SK-N-SH (cell line): ENCODE data around the gene CALCOCO2. TPM values are rescaled to one million over a fixed set of nuclear protein-coding genes. Genes with fewer than 3 reads are reported as not detected.

Experiments used
- CTCF ChIA-PET: fragments of 300-600, 350-600 bp; formaldehyde crosslinking; extraction: SDS; loops from one replicate; lab custom pipeline; 2021; lab: Yijun Ruan, JAX
- POLR2A ChIA-PET: fragments of 350-600 bp; sonication (Branson Sonifier 250); formaldehyde crosslinking; extraction: SDS; loops from one replicate; lab custom pipeline; 2020; ENCODE audit warnings: antibody characterized with exemption, inconsistent platforms; lab: Yijun Ruan, JAX
- DNase-seq: peaks from one replicate; pipeline ENCODE4 v3.0.0; 2012
- H2AFZ ChIP-seq: fragments of 200-600 bp; sonication (generic); 2 replicates; pipeline ENCODE4 v1.8.1; 2016; ENCODE audit warnings: antibody characterized with exemption, mild to moderate bottlenecking, low read depth
- H3F3A ChIP-seq: fragments of 200-600 bp; sonication (generic); replicated peaks from 2 replicates; pipeline ENCODE3; 2016; ENCODE audit warnings: antibody characterized with exemption, mild to moderate bottlenecking; ENCODE audit not compliant: insufficient read depth
- H3K27ac ChIP-seq, 2 experiments: fragments of 200-500 bp in 1 of 2; fragments of 200-600 bp in 1 of 2; sonication (Bioruptor generic) in 1 of 2; sonication (generic), shearing (Covaris generic) in 1 of 2; 2 replicates each; pipeline versions ENCODE4 v1.5.1 to v1.6.1; 2014 to 2016; ENCODE audit warnings: low read depth in 2 of 2, inconsistent platforms in 1 of 2, low read length in 1 of 2, mild to moderate bottlenecking in 1 of 2, mixed read lengths in 1 of 2
- H3K27me3 ChIP-seq: fragments of 200-600 bp; sonication (generic), shearing (Covaris generic); 2 replicates; pipeline ENCODE4 v1.6.1; 2016; ENCODE audit warnings: mixed run types; ENCODE audit not compliant: insufficient read depth
- H3K36me3 ChIP-seq, 2 experiments: fragments of 200-500 bp in 1 of 2; fragments of 200-600 bp in 1 of 2; sonication (Bioruptor generic) in 1 of 2; sonication (generic) in 1 of 2; replicated peaks in 1 of 2; 2 replicates each; pipeline versions ENCODE3 to v1.5.1; 2014 to 2016; ENCODE audit warnings: low read length in 1 of 2, mild to moderate bottlenecking in 1 of 2; ENCODE audit not compliant: insufficient read depth in 2 of 2, control insufficient read depth in 1 of 2
- H3K4me1 ChIP-seq, 2 experiments: fragments of 200-500 bp in 1 of 2; fragments of 200-600 bp in 1 of 2; sonication (Bioruptor generic) in 1 of 2; sonication (generic), shearing (Covaris generic) in 1 of 2; 2 replicates each; pipeline versions ENCODE4 v1.5.1 to v1.6.1; 2014 to 2016; ENCODE audit warnings: low read depth in 1 of 2, low read length in 1 of 2, mixed run types in 1 of 2; ENCODE audit not compliant: insufficient read depth in 2 of 2, control insufficient read depth in 1 of 2
- H3K4me2 ChIP-seq: fragments of 200-600 bp; sonication (generic), shearing (Covaris generic); 2 replicates; pipeline ENCODE4 v1.6.1; 2017; ENCODE audit warnings: mixed run types
- H3K4me3 ChIP-seq, 2 experiments: fragments of 200-500 bp in 1 of 2; fragments of 200-600 bp in 1 of 2; sonication (Bioruptor generic) in 1 of 2; sonication (generic), shearing (Covaris generic) in 1 of 2; 2 replicates each; pipeline versions ENCODE4 v1.5.1 to v1.8.1; 2014 to 2016; ENCODE audit warnings: low read depth in 2 of 2, inconsistent platforms in 1 of 2, low read length in 1 of 2, mild to moderate bottlenecking in 1 of 2, mixed read lengths in 1 of 2, moderate library complexity in 1 of 2
- H3K79me2 ChIP-seq: fragments of 200-600 bp; sonication (generic); 2 replicates; pipeline ENCODE4 v1.8.1; 2017; ENCODE audit warnings: mild to moderate bottlenecking; ENCODE audit not compliant: insufficient read depth
- H3K9ac ChIP-seq: fragments of 200-600 bp; sonication (generic); 2 replicates; pipeline ENCODE4 v1.6.1; 2017; ENCODE audit warnings: mixed run types
- H3K9me2 ChIP-seq: fragments of 200-600 bp; sonication (generic); 2 replicates; pipeline ENCODE4 v1.6.1; 2017; ENCODE audit warnings: mixed run types
- H3K9me3 ChIP-seq: fragments of 200-600 bp; sonication (generic); 2 replicates; pipeline ENCODE4 v1.6.1; 2017; ENCODE audit warnings: mixed run types, mild to moderate bottlenecking, moderate library complexity
- H4K20me1 ChIP-seq: fragments of 200-600 bp; sonication (generic); 2 replicates; pipeline ENCODE4 v1.6.1; 2017; ENCODE audit warnings: mild to moderate bottlenecking, mixed run types; ENCODE audit not compliant: insufficient read depth
- ELF1 ChIP-seq: IDR thresholded peaks from 2 replicates; pipeline ENCODE4 v1.4.0; 2012
- EP300 ChIP-seq, 2 experiments: IDR thresholded peaks; 2 replicates each; pipeline versions ENCODE4 v1.4.0 to v1.6.1; 2012; ENCODE audit warnings: borderline replicate concordance in 1 of 2, low read depth in 1 of 2, low read length in 1 of 2
- FOSL2 ChIP-seq: IDR thresholded peaks from 2 replicates; pipeline ENCODE4 v1.4.0; 2012; ENCODE audit warnings: low read depth, mild to moderate bottlenecking, moderate library complexity, borderline replicate concordance
- FOXM1 ChIP-seq: IDR thresholded peaks from 2 replicates; pipeline ENCODE4 v1.4.0; 2012; ENCODE audit warnings: low read depth, mild to moderate bottlenecking
- GATA2 ChIP-seq: sonication (generic); formaldehyde crosslinking; IDR thresholded peaks from 2 replicates; pipeline ENCODE4 v1.5.0; 2020; ENCODE audit warnings: mild to moderate bottlenecking, missing genetic modification reagents
- JUND ChIP-seq: IDR thresholded peaks from 2 replicates; pipeline ENCODE4 v1.4.0; 2012
- MAX ChIP-seq: IDR thresholded peaks from 2 replicates; pipeline ENCODE4 v1.4.0; 2012; ENCODE audit warnings: low read depth
- MXI1 ChIP-seq: IDR thresholded peaks from 2 replicates; pipeline ENCODE4 v1.6.1; 2012; ENCODE audit warnings: mild to moderate bottlenecking, low read depth, low read length, improper control_type of control experiment
- NFIC ChIP-seq: IDR thresholded peaks from 2 replicates; pipeline ENCODE4 v1.4.0; 2012; ENCODE audit warnings: borderline replicate concordance
- POLR2AphosphoS5 ChIP-seq: IDR thresholded peaks from 2 replicates; pipeline ENCODE4 v1.6.1; 2012; ENCODE audit warnings: low read depth, low read length
- RCOR1 ChIP-seq: fragments of 150-350 bp; IDR thresholded peaks from 2 replicates; pipeline ENCODE4 v1.6.1; 2017; ENCODE audit warnings: antibody characterized with exemption, low read length
- RFX5 ChIP-seq: IDR thresholded peaks from 2 replicates; pipeline ENCODE4 v1.6.1; 2012; ENCODE audit warnings: mild to moderate bottlenecking, improper control_type of control experiment, low read length
- SIN3A ChIP-seq: IDR thresholded peaks from 2 replicates; pipeline ENCODE4 v1.6.1; 2012; ENCODE audit warnings: low read depth, mild to moderate bottlenecking, low read length, moderate library complexity, borderline replicate concordance
- TCF12 ChIP-seq: IDR thresholded peaks from 2 replicates; pipeline ENCODE4 v1.4.0; 2012
- YY1 ChIP-seq: IDR thresholded peaks from 2 replicates; pipeline ENCODE4 v1.4.0; 2012; ENCODE audit warnings: low read depth, mild to moderate bottlenecking
- WGBS: methylation state at CpG from one replicate; pipeline ENCODE4 v1.1.6; 2017; ENCODE audit warnings: low lambda C conversion rate; 5-methylcytosine and 5-hydroxymethylcytosine counted together
- polyA plus RNA-seq, 3 experiments: library from polyadenylated mRNA; depleted of rRNA; stranded (reverse); fragments of >200 nt; gene quantifications; 2 replicates each; pipeline ENCODE4 v1.2.3, GENCODE V29; 2012
- TF ChIP-seq, protein P1 (sequence below): IDR thresholded peaks from 2 replicates; pipeline ENCODE4 v1.4.0; 2012; ENCODE audit warnings: low read depth, borderline replicate concordance
- TF ChIP-seq, protein P2 (sequence below): IDR thresholded peaks from 2 replicates; pipeline ENCODE4 v1.4.0; 2012; ENCODE audit warnings: low read depth, borderline replicate concordance
- TF ChIP-seq, protein P3 (sequence below): fragments of 200-600 bp; sonication (generic); IDR thresholded peaks from 2 replicates; pipeline ENCODE4 v1.6.1; 2017; ENCODE audit warnings: antibody characterized with exemption, mild to moderate bottlenecking, moderate library complexity
- TF ChIP-seq, protein P4 (sequence below): fragments of 150-350 bp; IDR thresholded peaks from 2 replicates; pipeline ENCODE4 v1.6.1; 2017; ENCODE audit warnings: antibody characterized with exemption, low read length, low read depth, borderline replicate concordance
- TF ChIP-seq, protein P5 (sequence below): fragments of 150-350 bp; IDR thresholded peaks from 2 replicates; pipeline ENCODE4 v1.6.1; 2016; ENCODE audit warnings: mild to moderate bottlenecking, low read depth, low read length

Gene CALCOCO2
- polyA plus RNA-seq, 1 of the 3 experiments (the other 2 are of a cell fraction): 49.9 TPM

DNA sequence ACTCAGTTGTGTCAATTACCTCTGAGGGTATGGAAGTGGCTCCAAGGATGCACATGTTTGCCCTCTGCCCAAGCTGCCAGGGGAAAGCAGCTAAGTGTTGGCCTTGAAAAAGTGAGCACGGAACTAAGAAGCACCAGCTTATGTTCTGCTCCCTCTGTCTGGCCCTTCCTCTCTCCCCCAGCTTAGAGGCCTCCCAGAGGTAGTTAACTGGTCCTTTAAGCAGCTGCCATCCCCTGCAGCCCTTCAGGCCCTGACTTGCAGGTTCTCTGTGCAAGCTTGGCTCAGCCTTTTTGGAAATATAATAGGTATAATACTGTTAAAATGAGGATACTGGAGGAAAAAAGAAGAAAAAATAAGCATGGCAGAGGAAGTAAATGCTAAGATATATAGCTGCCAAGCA lies 70.4 kb downstream of the CALCOCO2 start:
- Histone ChIP-seq H3K9me3 (no peaks in the 10 kb centered on the region), H3K27ac (no peak overlapping the region), H3K4me1 (no peaks in the 10 kb centered on the region), H4K20me1 (no peaks in the 10 kb centered on the region), H3K4me2 (no peak overlapping the region), H3K27me3 (no peaks in the 10 kb centered on the region), H2AFZ (no peak overlapping the region), H3K9me2 (no peaks in the 10 kb centered on the region), H3K79me2 (no peaks in the 10 kb centered on the region), H3K9ac (no peak overlapping the region), H3F3A (peaks cover 20% of the 10 kb centered on the region), H3K36me3 (peaks cover 1 to 11% of the 10 kb centered on the region in 2 experiments), H3K4me3 (no peak overlapping the region)
- DNase-seq: no peak
- ChIA-PET CTCF (interaction anchor here (0.6 to 4.3 kb wide), 4 partner anchors 9 to 96 kb away, joined by 3 to 20 read pairs (median 4); partner anchors contain the start of gene ATP5MC1), POLR2A (interaction anchor here (1.3 kb wide), 1 partner anchor 9 kb away, joined by 3 read pairs; the partner anchor contains the start of gene ATP5MC1)
- WGBS: 100% methylated on average over 1 of the region's 1 CpG
- TF ChIP-seq EP300 (IDR thresholded peaks at IDR 0.05; ENCODE audit: borderline replicate concordance in 1 of 2, low read depth in 1 of 2, low read length in 1 of 2) (no peak), TCF12 (no peak)

GRCh38 chr17:48903401-48903800 lies 72.6 kb downstream of the CALCOCO2 start:
- Histone ChIP-seq H3K9me2 (no peaks in the 10 kb centered on the region), H3K9ac (no peak overlapping the region), H3F3A (peaks cover 20% of the 10 kb centered on the region), H3K4me1 (no peaks in the 10 kb centered on the region), H3K27ac (no peak overlapping the region), H3K4me3 (no peak overlapping the region), H3K27me3 (no peaks in the 10 kb centered on the region), H3K79me2 (peaks cover 13% of the 10 kb centered on the region; the same call in 1 of the 2 replicates), H2AFZ (no peak overlapping the region), H3K4me2 (no peak overlapping the region), H3K36me3 (no peaks in the 10 kb centered on the region), H4K20me1 (no peaks in the 10 kb centered on the region), H3K9me3 (no peaks in the 10 kb centered on the region)
- CTCF ChIA-PET: interaction anchor here (1.1 to 4.3 kb wide), 3 partner anchors 19 to 89 kb away, joined by 3 to 20 read pairs (median 5); no protein-coding TSS in a partner anchor
- DNase-seq: no peak
- WGBS: 100% methylated on average over 1 of the region's 1 CpG
- POLR2A ChIA-PET: interaction anchor here (1.0 to 1.8 kb wide), 2 partner anchors 11 kb away, joined by 3 to 6 read pairs; partner anchors contain the start of gene ATP5MC1
- TF ChIP-seq, protein P1, sequence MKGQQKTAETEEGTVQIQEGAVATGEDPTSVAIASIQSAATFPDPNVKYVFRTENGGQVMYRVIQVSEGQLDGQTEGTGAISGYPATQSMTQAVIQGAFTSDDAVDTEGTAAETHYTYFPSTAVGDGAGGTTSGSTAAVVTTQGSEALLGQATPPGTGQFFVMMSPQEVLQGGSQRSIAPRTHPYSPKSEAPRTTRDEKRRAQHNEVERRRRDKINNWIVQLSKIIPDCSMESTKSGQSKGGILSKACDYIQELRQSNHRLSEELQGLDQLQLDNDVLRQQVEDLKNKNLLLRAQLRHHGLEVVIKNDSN: no peak
- TF ChIP-seq RFX5 (no peak), FOSL2 (no peak), MXI1 (no peak), FOXM1 (no peak), SIN3A (no peak), YY1 (no peak), NFIC (no peak), RCOR1 (no peak), EP300 (IDR thresholded peaks at IDR 0.05; ENCODE audit: borderline replicate concordance in 1 of 2, low read depth in 1 of 2, low read length in 1 of 2) (no peak), ELF1 (no peak), POLR2AphosphoS5 (no peak), MAX (no peak), JUND (no peak), GATA2 (CRISPR knock-in tag) (no peak)
- TF ChIP-seq, protein P2, sequence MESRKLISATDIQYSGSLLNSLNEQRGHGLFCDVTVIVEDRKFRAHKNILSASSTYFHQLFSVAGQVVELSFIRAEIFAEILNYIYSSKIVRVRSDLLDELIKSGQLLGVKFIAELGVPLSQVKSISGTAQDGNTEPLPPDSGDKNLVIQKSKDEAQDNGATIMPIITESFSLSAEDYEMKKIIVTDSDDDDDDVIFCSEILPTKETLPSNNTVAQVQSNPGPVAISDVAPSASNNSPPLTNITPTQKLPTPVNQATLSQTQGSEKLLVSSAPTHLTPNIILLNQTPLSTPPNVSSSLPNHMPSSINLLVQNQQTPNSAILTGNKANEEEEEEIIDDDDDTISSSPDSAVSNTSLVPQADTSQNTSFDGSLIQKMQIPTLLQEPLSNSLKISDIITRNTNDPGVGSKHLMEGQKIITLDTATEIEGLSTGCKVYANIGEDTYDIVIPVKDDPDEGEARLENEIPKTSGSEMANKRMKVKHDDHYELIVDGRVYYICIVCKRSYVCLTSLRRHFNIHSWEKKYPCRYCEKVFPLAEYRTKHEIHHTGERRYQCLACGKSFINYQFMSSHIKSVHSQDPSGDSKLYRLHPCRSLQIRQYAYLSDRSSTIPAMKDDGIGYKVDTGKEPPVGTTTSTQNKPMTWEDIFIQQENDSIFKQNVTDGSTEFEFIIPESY: no peak
- TF ChIP-seq, protein P3, sequence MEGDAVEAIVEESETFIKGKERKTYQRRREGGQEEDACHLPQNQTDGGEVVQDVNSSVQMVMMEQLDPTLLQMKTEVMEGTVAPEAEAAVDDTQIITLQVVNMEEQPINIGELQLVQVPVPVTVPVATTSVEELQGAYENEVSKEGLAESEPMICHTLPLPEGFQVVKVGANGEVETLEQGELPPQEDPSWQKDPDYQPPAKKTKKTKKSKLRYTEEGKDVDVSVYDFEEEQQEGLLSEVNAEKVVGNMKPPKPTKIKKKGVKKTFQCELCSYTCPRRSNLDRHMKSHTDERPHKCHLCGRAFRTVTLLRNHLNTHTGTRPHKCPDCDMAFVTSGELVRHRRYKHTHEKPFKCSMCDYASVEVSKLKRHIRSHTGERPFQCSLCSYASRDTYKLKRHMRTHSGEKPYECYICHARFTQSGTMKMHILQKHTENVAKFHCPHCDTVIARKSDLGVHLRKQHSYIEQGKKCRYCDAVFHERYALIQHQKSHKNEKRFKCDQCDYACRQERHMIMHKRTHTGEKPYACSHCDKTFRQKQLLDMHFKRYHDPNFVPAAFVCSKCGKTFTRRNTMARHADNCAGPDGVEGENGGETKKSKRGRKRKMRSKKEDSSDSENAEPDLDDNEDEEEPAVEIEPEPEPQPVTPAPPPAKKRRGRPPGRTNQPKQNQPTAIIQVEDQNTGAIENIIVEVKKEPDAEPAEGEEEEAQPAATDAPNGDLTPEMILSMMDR: no peak
- TF ChIP-seq, protein P4, sequence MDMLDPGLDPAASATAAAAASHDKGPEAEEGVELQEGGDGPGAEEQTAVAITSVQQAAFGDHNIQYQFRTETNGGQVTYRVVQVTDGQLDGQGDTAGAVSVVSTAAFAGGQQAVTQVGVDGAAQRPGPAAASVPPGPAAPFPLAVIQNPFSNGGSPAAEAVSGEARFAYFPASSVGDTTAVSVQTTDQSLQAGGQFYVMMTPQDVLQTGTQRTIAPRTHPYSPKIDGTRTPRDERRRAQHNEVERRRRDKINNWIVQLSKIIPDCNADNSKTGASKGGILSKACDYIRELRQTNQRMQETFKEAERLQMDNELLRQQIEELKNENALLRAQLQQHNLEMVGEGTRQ: no peak
- TF ChIP-seq, protein P5, sequence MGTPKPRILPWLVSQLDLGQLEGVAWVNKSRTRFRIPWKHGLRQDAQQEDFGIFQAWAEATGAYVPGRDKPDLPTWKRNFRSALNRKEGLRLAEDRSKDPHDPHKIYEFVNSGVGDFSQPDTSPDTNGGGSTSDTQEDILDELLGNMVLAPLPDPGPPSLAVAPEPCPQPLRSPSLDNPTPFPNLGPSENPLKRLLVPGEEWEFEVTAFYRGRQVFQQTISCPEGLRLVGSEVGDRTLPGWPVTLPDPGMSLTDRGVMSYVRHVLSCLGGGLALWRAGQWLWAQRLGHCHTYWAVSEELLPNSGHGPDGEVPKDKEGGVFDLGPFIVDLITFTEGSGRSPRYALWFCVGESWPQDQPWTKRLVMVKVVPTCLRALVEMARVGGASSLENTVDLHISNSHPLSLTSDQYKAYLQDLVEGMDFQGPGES: no peak
